HCT116 (cell line): ENCODE results near the gene RNF146.

Experiments
- FOSL1 ChIP-seq: IDR thresholded peaks from 2 replicates; pipeline ENCODE4 v1.6.1; 2012; ENCODE audit warnings: low read depth
- TF ChIP-seq, protein P1 (sequence below), 3 experiments: fragments of 200-600 bp in 1 of 3; sonication (generic) in 1 of 3; IDR thresholded peaks in 2 of 3; conservative IDR thresholded peaks in 1 of 3; 2 replicates each; pipeline ENCODE4 v1.5.1; 2012 to 2017; ENCODE audit warnings: low read depth in 2 of 3, low read length in 2 of 3, antibody characterized with exemption in 1 of 3, borderline replicate concordance in 1 of 3, control low read depth in 1 of 3, mild to moderate bottlenecking in 1 of 3, mixed read lengths in 1 of 3, mixed run types in 1 of 3, moderate library complexity in 1 of 3; ENCODE audit not compliant: insufficient read depth in 1 of 3

- TF ChIP-seq, protein P1, sequence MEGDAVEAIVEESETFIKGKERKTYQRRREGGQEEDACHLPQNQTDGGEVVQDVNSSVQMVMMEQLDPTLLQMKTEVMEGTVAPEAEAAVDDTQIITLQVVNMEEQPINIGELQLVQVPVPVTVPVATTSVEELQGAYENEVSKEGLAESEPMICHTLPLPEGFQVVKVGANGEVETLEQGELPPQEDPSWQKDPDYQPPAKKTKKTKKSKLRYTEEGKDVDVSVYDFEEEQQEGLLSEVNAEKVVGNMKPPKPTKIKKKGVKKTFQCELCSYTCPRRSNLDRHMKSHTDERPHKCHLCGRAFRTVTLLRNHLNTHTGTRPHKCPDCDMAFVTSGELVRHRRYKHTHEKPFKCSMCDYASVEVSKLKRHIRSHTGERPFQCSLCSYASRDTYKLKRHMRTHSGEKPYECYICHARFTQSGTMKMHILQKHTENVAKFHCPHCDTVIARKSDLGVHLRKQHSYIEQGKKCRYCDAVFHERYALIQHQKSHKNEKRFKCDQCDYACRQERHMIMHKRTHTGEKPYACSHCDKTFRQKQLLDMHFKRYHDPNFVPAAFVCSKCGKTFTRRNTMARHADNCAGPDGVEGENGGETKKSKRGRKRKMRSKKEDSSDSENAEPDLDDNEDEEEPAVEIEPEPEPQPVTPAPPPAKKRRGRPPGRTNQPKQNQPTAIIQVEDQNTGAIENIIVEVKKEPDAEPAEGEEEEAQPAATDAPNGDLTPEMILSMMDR (IDR thresholded peaks at IDR 0.05 in 2 of 3, conservative IDR thresholded peaks at IDR 0.05 in 1 of 3; ENCODE audit: borderline replicate concordance in 1 of 3, insufficient read depth in 1 of 3, low read depth in 2 of 3, low read length in 2 of 3) = no peak
- TF ChIP-seq FOSL1 = no peak
These were observed 37.3 kb downstream of the RNF146 start for GRCh38 chr6:127303917-127304316.
